Peyer's patch (tissue), 4 donors: ENCODE measurements around the gene MTCL1.

Source experiments
- CTCF ChIP-seq, 6 experiments: fragments of 450-650 bp in 4 of 6; fragments of 200-600 bp in 2 of 6; sonication (generic) in 1 of 6; IDR thresholded peaks; one replicate each; pipeline ENCODE4 v1.5.1; 2017 to 2019; ENCODE audit warnings: antibody characterized with exemption in 6 of 6, mild to moderate bottlenecking in 3 of 6, moderate library complexity in 1 of 6
- POLR2A ChIP-seq, 2 donors: fragments of 450-650 bp; IDR thresholded peaks; one replicate each; pipeline ENCODE4 v1.5.1; 2017; ENCODE audit warnings: antibody characterized with exemption in 2 of 2, mild to moderate bottlenecking in 2 of 2, moderate library complexity in 2 of 2

GRCh38 chr18:8820396-8821082 is 115.2 kb downstream of the MTCL1 start:
- TF ChIP-seq CTCF (IDR thresholded peaks at IDR 0.05) (no peak), POLR2A (IDR thresholded peaks at IDR 0.05) (no peak)
